Panc1 (cell line): ENCODE results near the gene FIBCD1. TPM values are rescaled to one million over a fixed set of nuclear protein-coding genes. Genes with fewer than 3 reads are reported as not detected.

Experiments used
- ATAC-seq: fragments of 200-7000 bp; cut with Tn5 transposase; 2 replicates; pipeline ENCODE4 v1.9.1; 2020; ENCODE audit warnings: mild to moderate bottlenecking, moderate library complexity
- BruUV-seq: library from RNA; stranded (reverse); fragments of 400-500 nt; replicated peaks from 2 replicates; lab custom pipeline; 2021; lab: Mats Ljungman, UMichigan
- CTCF ChIA-PET: fragments of 300-600 bp; sonication (Branson Sonifier 250); formaldehyde crosslinking; loops from one replicate; lab custom pipeline; 2022; ENCODE audit warnings: antibody characterized with exemption; lab: Charles Lee
- POLR2A ChIA-PET: fragments of 300-600 bp; sonication (Branson Sonifier 250); formaldehyde crosslinking; loops from one replicate; lab custom pipeline; 2022; ENCODE audit warnings: antibody characterized with exemption; lab: Charles Lee
- DNase-seq: peaks from one replicate; pipeline ENCODE4 v3.0.0-alpha.2; 2010; ENCODE audit warnings: low read depth, low spot score
- H3K27ac ChIP-seq: 2 replicates; pipeline ENCODE4 v1.5.1; 2011; ENCODE audit warnings: mild to moderate bottlenecking, low read length, inconsistent platforms
- H3K27me3 ChIP-seq: fragments of 200-500 bp; sonication (Bioruptor generic); 2 replicates; pipeline ENCODE4 v1.6.0; 2014; ENCODE audit warnings: low read length, inconsistent platforms; ENCODE audit not compliant: control insufficient read depth, insufficient read depth
- H3K36me3 ChIP-seq: fragments of 200-500 bp; sonication (Bioruptor generic); 2 replicates; pipeline ENCODE4 v1.5.1; 2014; ENCODE audit warnings: inconsistent platforms, mild to moderate bottlenecking, low read length, moderate library complexity; ENCODE audit not compliant: control insufficient read depth, insufficient read depth
- H3K4me1 ChIP-seq: 2 replicates; pipeline ENCODE4 v1.5.1; 2011; ENCODE audit warnings: inconsistent platforms, mild to moderate bottlenecking, low read length, moderate library complexity; ENCODE audit not compliant: control insufficient read depth, insufficient read depth
- H3K4me3 ChIP-seq, 2 experiments: 2 replicates each; pipeline ENCODE4 v1.5.1; 2011 to 2012; ENCODE audit warnings: low read depth in 2 of 2, low read length in 2 of 2, mild to moderate bottlenecking in 2 of 2, inconsistent platforms in 1 of 2, moderate library complexity in 1 of 2
- H3K9me3 ChIP-seq: fragments of 200-500 bp; sonication (Bioruptor generic); 2 replicates; pipeline ENCODE4 v1.5.1; 2014; ENCODE audit warnings: low read depth, mild to moderate bottlenecking, inconsistent platforms, low read length, moderate library complexity; ENCODE audit not compliant: control insufficient read depth, insufficient read depth
- CTCF ChIP-seq: fragments of 450-650 bp; IDR thresholded peaks from 2 replicates; pipeline ENCODE4 v1.5.1; 2017; ENCODE audit warnings: mild to moderate bottlenecking
- POLR2AphosphoS5 ChIP-seq: IDR thresholded peaks from 2 replicates; pipeline ENCODE4 v1.6.1; 2012; ENCODE audit warnings: mild to moderate bottlenecking, low read depth, low read length, moderate library complexity
- REST ChIP-seq, 2 experiments: IDR thresholded peaks; 2 replicates each; pipeline ENCODE4 v1.6.1; 2011 to 2012; ENCODE audit warnings: low read depth in 2 of 2, control low read depth in 1 of 2, low read length in 1 of 2, mild to moderate bottlenecking in 1 of 2, moderate library complexity in 1 of 2; ENCODE audit not compliant: insufficient read depth in 1 of 2
- SIN3A ChIP-seq: IDR thresholded peaks from 2 replicates; pipeline ENCODE4 v1.6.1; 2012; ENCODE audit warnings: low read depth, mild to moderate bottlenecking, low read length, moderate library complexity, borderline replicate concordance; ENCODE audit not compliant: insufficient read depth
- TCF7L2 ChIP-seq: IDR thresholded peaks from 2 replicates; pipeline ENCODE4 v1.6.1; 2011; ENCODE audit warnings: mild to moderate bottlenecking, low read depth, low read length, inconsistent platforms
- in situ Hi-C: cut with HindIII; loops from 2 replicates; pipeline ENCODE4 v1.10.0; 2016; ENCODE audit warnings: low sequenced_read_pairs, low pct_unique_long_range_greater_than_20kb
- intact Hi-C: fragments of 100-400 bp; cut with micrococcal nuclease; formaldehyde crosslinking; loops from one replicate; pipeline ENCODE4 v1.10.0; 2022; ENCODE audit not compliant: unreplicated experiment
- total RNA-seq: library from RNA; stranded (reverse); gene quantifications from one replicate; pipeline ENCODE4 v1.2.1, GENCODE V29; 2021; ENCODE audit not compliant: unreplicated experiment

Gene FIBCD1
- total RNA-seq, 1 experiment from 2014 or later = 16.3 TPM

DNA sequence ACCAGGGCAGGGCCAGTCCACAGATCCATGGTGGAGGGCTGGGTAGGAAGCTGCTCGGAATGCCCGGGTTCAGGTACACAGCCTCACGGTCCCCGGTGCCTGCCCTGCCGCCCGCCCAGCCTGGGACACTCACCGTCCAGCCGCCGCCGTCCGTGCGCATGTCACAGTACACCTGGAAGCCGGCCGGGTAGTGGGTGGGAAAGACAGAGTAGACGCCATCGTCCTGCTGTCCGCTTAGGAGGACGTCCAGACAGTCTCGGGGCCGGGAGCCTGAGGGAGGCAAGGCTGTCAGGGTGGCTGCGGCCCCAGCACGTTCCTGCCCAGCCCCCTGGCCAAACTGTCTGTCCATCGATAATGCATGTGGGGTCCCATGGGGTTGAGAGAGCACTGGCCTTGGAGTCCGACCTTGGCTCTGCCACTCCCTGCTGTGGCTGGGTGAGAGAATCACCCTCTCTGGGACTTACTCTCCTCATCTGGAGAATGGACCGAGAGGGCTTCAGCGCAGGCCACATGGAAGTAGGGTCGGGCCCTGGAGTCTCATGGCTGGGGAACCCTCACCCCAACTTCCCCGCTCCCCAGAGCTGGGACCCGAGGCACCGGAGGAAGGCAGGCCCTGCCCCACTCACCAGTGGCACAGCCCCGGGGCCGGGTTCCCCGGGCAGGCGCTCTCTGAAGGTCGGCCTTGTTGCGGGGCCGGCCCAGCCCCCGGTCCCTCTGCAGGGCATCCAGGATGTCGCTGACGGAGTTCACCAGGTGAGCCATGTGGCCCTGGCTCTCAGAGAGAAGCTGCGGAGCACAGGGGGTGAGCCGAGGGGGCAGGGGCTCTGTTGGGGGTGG, 15.2 kb downstream of the FIBCD1 start:
- DNase-seq (no peak), ATAC-seq (no peak)
- ChIA-PET POLR2A (no interaction called here), CTCF (no interaction called here)
- in situ Hi-C loops = no loop called here
- Histone ChIP-seq H3K4me3 (no peak overlapping the region), H3K4me1 (peaks cover 12% of the 10 kb centered on the region), H3K36me3 (no peaks in the 10 kb centered on the region), H3K27me3 (no peaks in the 10 kb centered on the region), H3K9me3 (no peaks in the 10 kb centered on the region), H3K27ac (no peak overlapping the region)
- BruUV-seq = no TSS peak
- no peak for TF ChIP-seq CTCF
- TF ChIP-seq REST (IDR thresholded peaks at IDR 0.05; ENCODE audit: insufficient read depth in 1 of 2, low read depth in 2 of 2, low read length in 1 of 2) = no peak
- TF ChIP-seq POLR2AphosphoS5 = no peak
- no peak for TF ChIP-seq SIN3A
- TF ChIP-seq TCF7L2 = no peak
- intact Hi-C loops = no loop called here

DNA sequence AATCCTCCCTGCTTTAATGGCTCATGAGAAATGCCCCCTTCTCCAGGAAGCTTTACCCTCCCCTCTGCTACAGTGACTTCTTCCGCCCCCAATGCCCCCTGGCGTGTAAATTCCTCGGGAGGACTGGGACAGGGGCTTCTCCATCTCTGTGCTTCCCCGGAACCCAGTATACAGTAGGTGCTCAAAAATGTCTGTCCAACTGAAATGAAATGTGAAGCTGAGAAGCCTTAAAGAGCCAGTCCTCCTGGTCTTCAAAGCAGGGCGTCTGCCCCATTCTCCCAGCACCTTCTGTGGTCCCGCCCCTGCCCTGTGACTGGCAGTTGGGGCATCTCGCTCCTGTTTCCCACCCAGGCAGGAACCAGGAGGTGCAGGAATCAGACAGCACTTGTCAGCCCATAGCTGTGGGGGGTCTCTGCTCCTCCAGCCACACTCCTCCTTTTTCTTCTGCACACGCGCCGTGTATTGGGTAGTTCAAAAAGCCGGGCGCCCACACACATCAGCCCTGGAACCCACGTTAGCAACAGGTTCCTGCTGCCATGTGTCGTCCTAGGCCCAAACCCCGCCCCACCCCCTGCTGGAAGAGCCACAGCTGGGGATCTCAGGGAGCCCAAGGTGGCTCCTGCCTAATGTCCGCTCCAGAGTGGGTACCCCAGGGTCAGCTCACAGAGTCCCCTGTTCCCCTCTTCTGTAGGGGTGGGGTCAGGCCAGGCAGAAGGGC, 16.0 kb downstream of the FIBCD1 start:
- ChIA-PET POLR2A (no interaction called here), CTCF (no interaction called here)
- no peaks in the 10 kb centered on the region for H3K9me3 ChIP-seq
- no peak for ATAC-seq
- TF ChIP-seq CTCF = no peak
- TF ChIP-seq REST (IDR thresholded peaks at IDR 0.05; ENCODE audit: insufficient read depth in 1 of 2, low read depth in 2 of 2, low read length in 1 of 2) = no peak
- no peak for TF ChIP-seq TCF7L2
- no peak for TF ChIP-seq POLR2AphosphoS5
- no peak for TF ChIP-seq SIN3A
- H3K4me1 ChIP-seq = peaks cover 6% of the 10 kb centered on the region
- H3K27ac ChIP-seq = no peak overlapping the region
- no peak overlapping the region for H3K4me3 ChIP-seq
- no TSS peak for BruUV-seq
- intact Hi-C loops = no loop called here
- no peak for DNase-seq
- no peaks in the 10 kb centered on the region for H3K36me3 ChIP-seq
- in situ Hi-C loops = no loop called here
- H3K27me3 ChIP-seq = no peaks in the 10 kb centered on the region
